ENCODE measurements around the gene DNAH12.

DNA sequence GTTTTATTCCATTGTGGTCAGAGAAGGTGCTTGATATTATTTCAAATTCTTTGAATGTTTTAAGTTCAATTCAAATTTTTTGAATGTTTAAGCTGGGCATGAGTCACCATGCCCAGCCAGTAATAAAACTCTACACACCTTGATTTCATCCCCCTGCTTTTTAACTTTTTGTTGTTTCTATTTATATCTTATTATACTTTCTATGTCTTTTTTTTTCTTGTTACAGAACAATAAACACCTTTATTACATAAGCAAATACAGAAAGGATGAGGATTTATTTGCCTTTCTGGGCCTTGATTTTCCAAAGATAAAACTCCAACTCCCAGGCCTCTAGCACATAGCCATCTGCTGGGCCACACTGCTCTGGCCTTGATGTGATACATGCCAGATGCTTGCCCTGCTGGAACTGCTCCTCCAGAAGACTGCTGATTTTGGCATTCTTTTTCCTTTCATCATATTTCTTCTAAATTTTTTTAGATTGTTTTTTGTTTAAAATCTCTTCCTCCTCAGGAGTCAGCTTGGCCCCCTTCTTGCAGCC lies 14.0 kb downstream of the DNAH12 start:
- TF ChIP-seq, protein P1, sequence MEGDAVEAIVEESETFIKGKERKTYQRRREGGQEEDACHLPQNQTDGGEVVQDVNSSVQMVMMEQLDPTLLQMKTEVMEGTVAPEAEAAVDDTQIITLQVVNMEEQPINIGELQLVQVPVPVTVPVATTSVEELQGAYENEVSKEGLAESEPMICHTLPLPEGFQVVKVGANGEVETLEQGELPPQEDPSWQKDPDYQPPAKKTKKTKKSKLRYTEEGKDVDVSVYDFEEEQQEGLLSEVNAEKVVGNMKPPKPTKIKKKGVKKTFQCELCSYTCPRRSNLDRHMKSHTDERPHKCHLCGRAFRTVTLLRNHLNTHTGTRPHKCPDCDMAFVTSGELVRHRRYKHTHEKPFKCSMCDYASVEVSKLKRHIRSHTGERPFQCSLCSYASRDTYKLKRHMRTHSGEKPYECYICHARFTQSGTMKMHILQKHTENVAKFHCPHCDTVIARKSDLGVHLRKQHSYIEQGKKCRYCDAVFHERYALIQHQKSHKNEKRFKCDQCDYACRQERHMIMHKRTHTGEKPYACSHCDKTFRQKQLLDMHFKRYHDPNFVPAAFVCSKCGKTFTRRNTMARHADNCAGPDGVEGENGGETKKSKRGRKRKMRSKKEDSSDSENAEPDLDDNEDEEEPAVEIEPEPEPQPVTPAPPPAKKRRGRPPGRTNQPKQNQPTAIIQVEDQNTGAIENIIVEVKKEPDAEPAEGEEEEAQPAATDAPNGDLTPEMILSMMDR (IDR thresholded peaks at IDR 0.05; ENCODE audit: extremely low read depth in 1 of 2, insufficient read depth in 1 of 2, low read depth in 1 of 2, low read length in 2 of 2) = no peak
- TF ChIP-seq EZH2 (IDR thresholded peaks at IDR 0.05; ENCODE audit: borderline replicate concordance, low read depth, low read length, severe bottlenecking) = no peak
- no peak for TF ChIP-seq POLR2A (IDR thresholded peaks at IDR 0.05; ENCODE audit: low read depth, low read length)
- TF ChIP-seq MYC (IDR thresholded peaks at IDR 0.05; ENCODE audit: low read depth, low read length) = no peak
- no peak for TF ChIP-seq FOS (IDR thresholded peaks at IDR 0.05; ENCODE audit: borderline replicate concordance, insufficient read depth, low read length)
- TF ChIP-seq, protein P2, sequence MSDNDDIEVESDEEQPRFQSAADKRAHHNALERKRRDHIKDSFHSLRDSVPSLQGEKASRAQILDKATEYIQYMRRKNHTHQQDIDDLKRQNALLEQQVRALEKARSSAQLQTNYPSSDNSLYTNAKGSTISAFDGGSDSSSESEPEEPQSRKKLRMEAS (IDR thresholded peaks at IDR 0.05; ENCODE audit: insufficient read depth, insufficient read length) = no peak
- no peak for TF ChIP-seq POLR2AphosphoS5 (IDR thresholded peaks at IDR 0.05; ENCODE audit: insufficient read depth, low read depth, low read length)
